Superior temporal gyrus (tissue), 1 donor: Measurements from ENCODE around the gene SLC41A3.
"Not testable (repeated sequence)": the region's sequence is repeated elsewhere in the genome, so short reads cannot be mapped to it uniquely, and the experiment has no call there.

Experiments
- DNase-seq: peaks from one replicate; pipeline ENCODE4 v3.0.0-alpha.2; 2016; ENCODE audit errors: extremely low spot score

The SLC41A3 gene

GRCh38 chr3:126082362-126083137 lies 1.4 kb downstream of the SLC41A3 start:
- DNase-seq = no peak

DNA sequence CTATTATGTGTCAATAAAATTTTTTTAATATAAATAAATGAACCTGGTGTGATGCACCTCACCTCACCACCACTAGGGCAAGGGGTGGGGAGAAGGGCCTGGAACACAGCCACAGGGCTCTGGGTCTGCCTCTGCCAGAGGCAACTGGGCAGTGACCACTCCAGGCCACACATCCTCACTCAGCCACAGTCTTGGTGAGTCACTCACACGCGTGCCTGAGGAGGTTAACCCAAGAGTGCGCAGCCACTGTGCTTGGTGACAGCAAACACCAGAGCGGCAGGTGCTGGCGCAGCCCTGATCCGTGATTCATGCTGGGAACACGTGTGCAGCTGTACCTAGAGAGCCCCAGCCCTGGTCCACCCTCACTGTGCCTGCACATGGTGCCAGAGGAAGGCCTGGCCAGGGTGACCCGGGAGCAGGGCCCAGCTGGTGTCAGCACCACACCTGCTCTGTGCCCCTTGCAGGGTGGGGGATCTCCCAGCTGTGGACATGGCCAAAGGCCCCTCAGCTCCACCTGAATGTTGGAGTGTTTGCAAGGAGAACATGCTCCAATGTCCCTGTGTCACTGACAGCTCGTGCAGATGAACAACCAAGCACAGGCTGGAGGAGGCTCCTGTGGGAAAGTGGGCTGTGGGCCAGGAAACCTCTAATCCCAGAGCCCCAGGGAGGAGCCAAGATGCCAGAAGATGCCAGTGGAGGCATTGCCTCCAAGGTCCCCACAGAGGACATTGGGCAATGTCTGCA lies 2.1 kb downstream of the SLC41A3 start:
- DNase-seq = no peak

DNA sequence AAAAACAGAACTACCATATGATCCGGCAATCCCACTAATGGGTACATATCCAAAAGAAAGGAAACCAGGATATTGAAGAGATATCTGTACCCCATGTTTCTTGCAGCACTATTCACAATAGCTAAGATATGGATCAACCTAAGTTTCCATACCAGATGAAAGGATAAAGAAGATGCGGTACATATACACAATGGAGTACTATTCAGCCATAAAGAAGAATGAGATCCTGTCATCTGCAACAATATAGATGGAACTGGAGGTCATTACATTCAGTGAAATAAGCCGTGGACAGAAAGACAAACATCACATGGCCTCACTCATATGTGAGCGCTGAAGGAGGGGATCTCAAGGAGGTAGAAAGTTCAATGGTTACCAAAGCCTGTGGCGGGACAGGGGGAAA lies 3.0 kb downstream of the SLC41A3 start:
- DNase-seq = no peak

DNA sequence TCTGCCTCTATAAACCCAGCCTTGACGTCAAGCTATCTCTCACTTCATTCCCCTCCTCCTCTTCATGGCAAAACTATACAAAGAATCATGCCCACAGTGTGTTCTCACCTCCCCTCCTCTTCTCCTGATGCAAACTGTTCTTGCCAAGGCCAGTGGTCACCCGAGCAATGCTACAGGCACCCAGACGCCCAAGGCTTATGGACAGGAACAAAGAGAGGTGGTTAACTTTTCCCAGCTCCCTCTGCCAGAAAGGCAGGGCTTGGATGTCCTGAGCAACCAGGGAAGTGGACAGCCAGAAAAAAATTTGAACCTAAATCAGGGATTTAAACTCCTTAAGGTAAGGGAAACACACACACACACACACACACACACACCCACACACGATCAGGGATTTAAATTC lies 5.1 kb downstream of the SLC41A3 start:
- no peak for DNase-seq

DNA sequence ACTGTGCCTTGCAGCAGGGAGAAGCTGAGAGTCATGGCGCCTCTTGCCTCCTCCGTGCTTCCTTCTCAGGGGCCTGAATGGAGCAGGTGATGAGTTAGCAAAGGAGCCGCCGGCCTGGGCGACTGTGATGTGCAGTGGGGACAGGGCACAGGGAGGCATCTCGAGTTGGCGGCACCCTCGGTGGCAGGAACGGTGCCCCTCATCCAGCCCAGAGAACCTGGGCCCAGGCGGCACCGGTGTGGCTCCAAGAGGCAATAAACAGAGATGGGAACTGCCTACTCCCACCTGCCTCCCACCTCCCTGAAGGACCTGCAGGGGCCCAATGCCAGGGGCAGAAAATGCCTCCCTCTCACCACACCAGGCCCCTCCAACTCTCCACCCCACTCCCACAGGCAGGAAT lies 6.2 kb downstream of the SLC41A3 start:
- no peak for DNase-seq

GRCh38 chr3:126076140-126076539 lies 7.8 kb downstream of the SLC41A3 start:
- DNase-seq = no peak

DNA sequence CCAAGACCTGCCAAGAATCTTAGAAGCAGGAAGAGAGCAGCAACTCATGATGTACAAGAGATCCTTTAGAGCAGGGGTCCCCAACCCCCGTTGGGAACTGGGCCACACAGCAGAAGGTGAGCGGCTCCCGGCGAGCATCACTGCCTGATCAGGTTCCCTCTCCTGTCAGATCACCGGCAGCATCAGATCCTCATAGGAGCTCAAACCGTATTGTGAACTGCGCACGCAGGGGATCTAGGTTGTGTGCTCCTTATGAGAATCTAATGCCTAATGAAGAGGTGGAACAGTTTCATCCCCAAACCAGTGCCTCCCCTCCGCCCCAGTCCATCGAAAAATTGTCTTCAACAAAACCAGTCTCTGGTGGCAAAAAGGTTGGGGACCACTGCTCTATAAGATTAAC lies 13.8 kb downstream of the SLC41A3 start:
- DNase-seq = no peak

GRCh38 chr3:126067959-126068358 lies 16.0 kb downstream of the SLC41A3 start:
- no peak for DNase-seq

DNA sequence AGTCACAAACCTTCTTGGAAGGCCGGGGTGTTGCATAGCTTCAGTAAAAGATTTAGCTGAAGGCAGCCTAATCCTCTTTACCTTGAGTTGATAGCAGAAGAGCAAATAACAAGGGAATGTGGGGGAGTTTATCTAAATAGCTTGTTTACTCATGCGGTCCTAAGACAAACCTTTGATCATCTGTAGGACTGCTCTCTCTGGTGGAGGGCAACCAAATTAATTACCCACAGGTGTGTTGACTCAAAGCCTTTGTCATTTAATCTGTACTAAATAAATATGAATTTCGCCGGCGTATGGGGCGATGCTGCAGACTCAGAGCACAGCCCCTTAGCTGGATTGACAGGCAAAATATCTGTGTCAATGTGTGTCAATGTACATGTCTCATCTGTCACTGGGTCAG lies 17.2 kb downstream of the SLC41A3 start:
- DNase-seq = not testable (repeated sequence)

DNA sequence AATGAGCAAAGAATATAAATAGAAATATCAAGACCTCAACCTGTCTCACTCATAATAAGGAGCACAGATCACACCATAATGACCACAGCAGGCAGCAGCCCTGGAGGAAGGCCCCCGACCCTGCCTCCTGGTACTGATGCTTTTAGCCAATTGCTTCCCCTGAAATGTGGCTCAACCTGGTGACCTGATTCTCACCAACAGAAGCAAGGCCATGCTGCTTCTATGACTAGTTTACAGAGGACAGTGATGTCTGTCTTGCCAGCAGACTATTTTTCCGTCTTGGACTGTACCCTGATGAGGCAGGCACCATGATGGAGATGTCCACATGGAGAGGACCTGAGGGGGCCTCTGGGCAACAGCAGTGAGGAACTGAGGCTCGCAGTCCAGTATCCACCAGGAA lies 18.0 kb downstream of the SLC41A3 start:
- no peak for DNase-seq

DNA sequence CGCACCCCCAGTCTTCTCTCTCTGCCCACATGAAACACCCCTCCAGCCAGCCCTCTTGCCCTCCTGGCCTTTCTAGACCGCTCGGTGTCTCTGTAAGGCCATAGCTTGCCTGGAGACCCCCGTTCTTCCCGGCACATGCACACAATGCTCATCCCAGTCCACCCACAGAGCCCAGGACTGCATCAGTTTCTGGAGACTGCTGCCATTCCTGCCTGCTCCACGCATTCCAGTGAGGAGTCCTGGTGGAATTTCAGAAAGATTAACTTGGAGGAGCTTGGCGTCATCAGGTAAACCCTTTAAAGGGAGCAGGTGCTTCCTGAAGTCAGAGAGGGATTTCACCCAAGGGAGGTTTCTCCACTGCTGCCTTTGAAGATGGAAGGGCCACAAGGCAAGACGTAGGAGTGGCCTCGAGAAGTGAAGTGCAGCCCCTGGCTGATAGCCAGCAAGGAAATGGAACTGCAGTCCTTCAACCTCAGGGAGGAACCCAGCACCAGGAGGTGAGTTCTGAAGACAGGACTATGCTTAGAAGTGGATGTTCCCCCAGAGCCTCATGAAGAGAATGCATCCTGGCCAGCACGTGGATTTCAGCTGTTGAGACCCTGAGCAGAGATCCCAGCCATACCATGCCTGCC lies 19.2 kb downstream of the SLC41A3 start:
- DNase-seq = no peak

- no peak for DNase-seq
These were observed 20.5 kb downstream of the SLC41A3 start for GRCh38 chr3:126063358-126063965.

- DNase-seq = no peak
These were observed 22.5 kb downstream of the SLC41A3 start for GRCh38 chr3:126061301-126062032.

DNA sequence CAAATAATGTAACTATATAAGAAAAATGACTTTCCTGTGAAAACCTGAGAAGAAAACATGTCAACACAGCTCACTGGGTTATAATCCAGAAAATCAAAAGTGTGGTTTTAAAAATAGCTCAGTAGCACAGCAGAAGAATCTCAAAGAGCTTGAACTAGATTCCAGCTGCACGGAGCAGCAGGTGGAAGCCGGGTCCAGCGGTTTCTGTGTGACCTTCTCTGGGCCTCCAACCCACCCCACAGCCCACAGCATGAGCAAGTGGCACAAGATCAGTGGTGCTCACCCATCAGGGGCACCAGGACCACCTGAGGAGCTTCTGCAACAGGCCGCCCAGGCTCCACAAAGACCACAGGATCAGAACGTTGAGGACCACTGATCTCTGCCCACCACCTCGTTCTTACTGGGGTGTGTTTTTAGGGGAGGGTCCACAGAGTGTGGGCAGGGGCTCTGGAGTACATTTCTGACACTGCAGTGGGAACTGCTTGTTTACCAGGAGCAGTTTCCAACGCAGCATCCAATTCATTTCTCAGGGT lies 23.2 kb downstream of the SLC41A3 start:
- DNase-seq = no peak

GRCh38 chr3:126058666-126059065 lies 25.3 kb downstream of the SLC41A3 start:
- DNase-seq = no peak

- DNase-seq = no peak
These were observed 26.0 kb downstream of the SLC41A3 start for GRCh38 chr3:126057936-126058335.

GRCh38 chr3:126057501-126057819 lies 26.5 kb downstream of the SLC41A3 start:
- no peak for DNase-seq

DNA sequence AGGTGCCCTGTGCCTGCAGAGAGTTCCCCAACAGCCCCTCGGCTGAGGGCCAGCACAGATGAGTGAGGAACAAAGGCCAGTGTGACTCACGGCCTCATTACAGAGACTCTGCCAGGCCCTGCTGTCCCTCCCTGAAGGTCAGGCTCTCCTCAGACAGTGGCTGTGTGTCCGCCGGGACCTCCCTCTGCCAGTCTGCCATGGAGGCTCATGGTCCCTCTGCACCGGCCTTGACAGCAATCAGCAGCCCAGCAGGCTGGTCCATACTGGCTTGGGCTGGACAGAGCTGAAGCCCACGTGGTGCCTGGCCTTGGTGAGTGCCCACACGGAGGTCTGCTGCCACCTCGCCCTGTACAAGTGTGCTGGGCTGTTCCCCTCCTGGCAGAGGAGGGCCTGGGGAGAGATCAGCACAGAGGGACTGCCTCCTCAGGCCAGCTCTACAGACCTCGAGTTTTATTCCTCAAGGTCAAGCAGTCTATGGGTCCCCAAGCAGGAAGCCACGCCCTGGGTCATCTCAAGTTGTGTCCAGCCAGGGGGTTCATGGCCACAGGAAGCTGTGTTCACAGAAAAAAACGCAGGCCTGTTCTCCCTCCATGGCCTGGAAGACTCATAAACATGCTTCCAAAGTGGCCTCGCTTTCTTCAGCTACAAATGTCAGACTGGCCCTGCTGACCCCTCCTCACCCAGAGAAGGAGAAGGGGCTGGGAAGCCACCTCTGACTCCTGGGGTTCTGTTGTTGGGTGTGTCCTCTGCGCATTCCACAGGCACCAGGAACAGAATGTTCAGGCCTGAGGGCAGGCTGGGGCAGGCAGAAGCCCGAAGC lies 27.0 kb downstream of the SLC41A3 start:
- peak; percentile 29 for DNase-seq

DNA sequence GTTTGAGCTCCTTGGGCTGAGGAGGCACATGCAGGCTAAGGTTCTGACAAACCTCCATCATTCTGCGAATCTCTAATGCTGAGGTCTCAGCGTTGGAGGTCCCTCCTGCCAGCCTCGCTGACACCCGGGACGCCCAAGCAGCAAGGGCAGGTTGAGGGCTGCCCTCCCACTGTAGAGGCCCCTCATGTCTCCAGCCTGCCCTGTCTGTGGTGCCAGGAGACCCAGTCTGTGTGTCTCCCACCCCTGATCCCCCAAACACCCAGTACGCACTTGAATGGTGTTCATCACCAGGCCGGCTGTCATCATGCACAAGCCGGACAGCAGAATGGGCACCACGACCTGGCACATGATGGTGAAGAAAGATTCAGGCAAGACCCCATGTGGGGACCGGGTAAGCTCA lies 27.8 kb downstream of the SLC41A3 start:
- no peak for DNase-seq

- DNase-seq = no peak
These were observed 29.1 kb downstream of the SLC41A3 start for GRCh38 chr3:126054870-126055269.
